ENCODE results near the gene PPM1B. TPM values are rescaled to one million over a fixed set of nuclear protein-coding genes. Genes with fewer than 3 reads are reported as not detected.

PPM1B gene
- total RNA-seq, 1 experiment from 2014 or later: 49.1 TPM

DNA sequence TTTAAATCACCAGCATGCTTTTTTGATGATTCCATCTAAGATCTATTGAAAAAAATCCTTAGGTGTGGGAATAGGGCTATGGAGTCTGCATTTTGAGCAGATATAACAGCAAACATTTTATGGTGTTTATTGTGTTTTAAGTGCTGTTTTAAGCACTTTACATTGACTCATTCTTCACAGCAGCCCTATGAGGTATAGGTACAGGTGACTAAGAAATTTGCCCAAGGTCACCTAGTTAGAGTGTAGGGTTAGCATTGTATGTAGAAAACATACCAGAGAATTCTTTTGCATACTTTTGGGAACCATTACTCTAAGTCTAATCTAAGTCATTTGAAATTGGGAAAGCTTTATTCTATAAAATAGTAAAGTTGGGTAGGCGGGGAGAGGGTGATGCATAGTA lies 31.3 kb downstream of the PPM1B start:
- no peaks in the 10 kb centered on the region for H3K9me3 Mint-ChIP-seq (ENCODE audit: unreplicated experiment)
- intact Hi-C loops (cut with micrococcal nuclease): no loop called here
- BruUV-seq (replicated peaks): no TSS peak
- H3K4me3 Mint-ChIP-seq (ENCODE audit: unreplicated experiment): no peak overlapping the region
- H3K27ac Mint-ChIP-seq (ENCODE audit: low read depth, unreplicated experiment): no peak overlapping the region
- ChIA-PET POLR2A (interaction anchor here (0.6 to 1.0 kb wide), 2 partner anchors 12 to 38 kb away, joined by 4 read pairs; no protein-coding TSS in a partner anchor), CTCF (no interaction called here)
- no peak for DNase-seq (ENCODE audit: unreplicated experiment)
- H3K4me1 Mint-ChIP-seq (ENCODE audit: insufficient read depth, unreplicated experiment): peaks cover 5% of the 10 kb centered on the region
- no peaks in the 10 kb centered on the region for H3K27me3 Mint-ChIP-seq (ENCODE audit: insufficient read depth, unreplicated experiment)
- no peak for TF ChIP-seq CTCF (IDR thresholded peaks at IDR 0.05; ENCODE audit: unreplicated experiment)
- peaks cover 21% of the 10 kb centered on the region for H3K36me3 Mint-ChIP-seq (ENCODE audit: insufficient read depth, unreplicated experiment)

DNA sequence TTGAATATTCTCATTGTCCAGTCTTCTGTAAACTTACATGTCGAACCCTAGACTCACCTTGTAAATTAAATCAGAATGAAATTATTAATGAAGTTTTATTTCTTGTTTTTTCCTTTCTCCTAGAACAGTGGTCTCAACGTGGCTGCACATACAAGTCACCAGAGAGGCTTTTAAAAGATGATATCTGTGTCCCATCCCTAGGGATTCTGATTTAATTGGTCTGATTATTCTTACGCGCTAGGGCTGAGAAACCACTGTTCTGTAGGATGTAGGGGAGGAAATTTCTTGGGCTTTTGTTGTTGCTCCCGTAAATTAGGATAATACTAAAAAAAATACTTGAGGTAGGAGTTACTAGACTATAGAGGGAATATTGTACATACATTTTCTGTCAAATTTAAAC lies 32.1 kb downstream of the PPM1B start:
- Mint-ChIP-seq H3K27me3 (ENCODE audit: insufficient read depth, unreplicated experiment) (no peaks in the 10 kb centered on the region), H3K36me3 (ENCODE audit: insufficient read depth, unreplicated experiment) (peaks cover 21% of the 10 kb centered on the region), H3K27ac (ENCODE audit: low read depth, unreplicated experiment) (no peak overlapping the region), H3K4me1 (ENCODE audit: insufficient read depth, unreplicated experiment) (peaks cover 5% of the 10 kb centered on the region), H3K4me3 (ENCODE audit: unreplicated experiment) (no peak overlapping the region), H3K9me3 (ENCODE audit: unreplicated experiment) (no peaks in the 10 kb centered on the region)
- ChIA-PET POLR2A (interaction anchor here (1.0 kb wide), 1 partner anchor 11 kb away, joined by 4 read pairs; no protein-coding TSS in a partner anchor), CTCF (interaction anchor here (0.6 kb wide), 1 partner anchor 1228 kb away, joined by 3 read pairs; no protein-coding TSS in a partner anchor)
- intact Hi-C loops (cut with micrococcal nuclease): no loop called here
- DNase-seq (ENCODE audit: unreplicated experiment): no peak
- no peak for TF ChIP-seq CTCF (IDR thresholded peaks at IDR 0.05; ENCODE audit: unreplicated experiment)
- BruUV-seq (replicated peaks): no TSS peak

- DNase-seq (ENCODE audit: unreplicated experiment): no peak
- no peak for TF ChIP-seq CTCF (IDR thresholded peaks at IDR 0.05; ENCODE audit: unreplicated experiment)
- POLR2A ChIA-PET: interaction anchor here (0.6 to 0.9 kb wide), 4 partner anchors 16 to 93 kb away, joined by 3 read pairs; no protein-coding TSS in a partner anchor
- Mint-ChIP-seq H3K36me3 (ENCODE audit: insufficient read depth, unreplicated experiment) (peaks cover 21% of the 10 kb centered on the region), H3K4me1 (ENCODE audit: insufficient read depth, unreplicated experiment) (peaks cover 5% of the 10 kb centered on the region), H3K9me3 (ENCODE audit: unreplicated experiment) (no peaks in the 10 kb centered on the region), H3K4me3 (ENCODE audit: unreplicated experiment) (no peak overlapping the region), H3K27ac (ENCODE audit: low read depth, unreplicated experiment) (no peak overlapping the region), H3K27me3 (ENCODE audit: insufficient read depth, unreplicated experiment) (no peaks in the 10 kb centered on the region)
- TSS peak; percentile 68 for BruUV-seq (replicated peaks)
- intact Hi-C loops (cut with micrococcal nuclease): no loop called here
- CTCF ChIA-PET: interaction anchor here (0.7 to 1.0 kb wide), 2 partner anchors 21 to 203 kb away, joined by 3 read pairs; no protein-coding TSS in a partner anchor
These were observed 33.0 kb downstream of the PPM1B start for GRCh38 chr2:44201648-44202165.

DNA sequence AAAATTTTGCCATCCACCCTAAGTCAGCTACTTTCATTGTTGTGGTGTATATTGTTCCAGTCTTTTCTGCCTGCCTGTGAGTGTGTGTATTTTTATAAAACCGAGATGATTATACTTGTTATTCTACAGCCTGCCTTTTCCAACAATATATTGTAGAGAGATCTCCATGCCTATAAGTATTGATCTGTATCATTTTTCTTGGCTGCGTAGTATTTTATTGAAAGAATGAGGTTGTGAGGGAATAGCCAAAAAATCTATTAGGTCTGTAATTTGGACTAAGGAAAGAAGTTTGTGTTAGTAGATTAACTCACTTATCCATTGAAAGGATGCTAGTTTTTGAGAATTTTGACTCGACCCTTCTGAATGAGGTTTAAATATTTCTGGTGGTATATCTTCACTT lies 34.9 kb downstream of the PPM1B start:
- DNase-seq (ENCODE audit: unreplicated experiment): no peak
- no TSS peak for BruUV-seq (replicated peaks)
- intact Hi-C loops (cut with micrococcal nuclease): no loop called here
- Mint-ChIP-seq H3K27me3 (ENCODE audit: insufficient read depth, unreplicated experiment) (no peaks in the 10 kb centered on the region), H3K27ac (ENCODE audit: low read depth, unreplicated experiment) (no peak overlapping the region), H3K4me1 (ENCODE audit: insufficient read depth, unreplicated experiment) (peaks cover 5% of the 10 kb centered on the region), H3K9me3 (ENCODE audit: unreplicated experiment) (no peaks in the 10 kb centered on the region), H3K4me3 (ENCODE audit: unreplicated experiment) (no peak overlapping the region), H3K36me3 (ENCODE audit: insufficient read depth, unreplicated experiment) (peaks cover 34% of the 10 kb centered on the region)
- CTCF ChIA-PET: no interaction called here
- POLR2A ChIA-PET: interaction anchor here (0.5 to 0.9 kb wide), 3 partner anchors 8 to 73 kb away, joined by 3 read pairs; no protein-coding TSS in a partner anchor
- TF ChIP-seq CTCF (IDR thresholded peaks at IDR 0.05; ENCODE audit: unreplicated experiment): no peak

All from MCF 10A (cell line).